Measurements from ENCODE around the gene MSRB3. TPM values are rescaled to one million over a fixed set of nuclear protein-coding genes. Genes with fewer than 3 reads are reported as not detected.

The MSRB3 gene
- total RNA-seq, 1 experiment from 2014 or later = 1.8 TPM

GRCh38 chr12:65384240-65384639, 105.8 kb downstream of the MSRB3 start:
- no peak for ATAC-seq
- no peak overlapping the region for H3K27ac Mint-ChIP-seq
- DNase-seq (ENCODE audit: low spot score) = no peak
- TF ChIP-seq OVOL2 (CRISPR knock-in tag; IDR thresholded peaks at IDR 0.05; ENCODE audit: borderline replicate concordance) (no peak), ZNF671 (CRISPR knock-in tag; IDR thresholded peaks at IDR 0.05) (no peak), IRF2 (CRISPR knock-in tag; IDR thresholded peaks at IDR 0.05; ENCODE audit: borderline replicate concordance, low read depth) (no peak), ZNF512 (CRISPR knock-in tag; IDR thresholded peaks at IDR 0.05; ENCODE audit: borderline replicate concordance) (no peak), IRF1 (CRISPR knock-in tag; IDR thresholded peaks at IDR 0.05) (no peak), E2F4 (CRISPR knock-in tag; IDR thresholded peaks at IDR 0.05; ENCODE audit: borderline replicate concordance, low read depth) (no peak), HMGA2 (CRISPR knock-in tag; IDR thresholded peaks at IDR 0.05) (no peak)
- H3K4me3 Mint-ChIP-seq = no peak overlapping the region
- ChIA-PET POLR2A (no interaction called here), CTCF (no interaction called here)
- H3K9me3 Mint-ChIP-seq = no peaks in the 10 kb centered on the region
- H3K36me3 Mint-ChIP-seq = no peaks in the 10 kb centered on the region
- no peaks in the 10 kb centered on the region for H3K27me3 Mint-ChIP-seq (ENCODE audit: low read depth)
- H3K4me1 Mint-ChIP-seq = no peaks in the 10 kb centered on the region

GRCh38 chr12:65387396-65387795, 108.9 kb downstream of the MSRB3 start:
- CTCF ChIA-PET = interaction anchor here (0.6 kb wide), 1 partner anchor 192 kb away, joined by 3 read pairs; no protein-coding TSS in a partner anchor

More at GRCh38 chr12:65387396-65387795, 108.9 kb downstream of the MSRB3 start:
- H3K27ac Mint-ChIP-seq = no peak overlapping the region
- TF ChIP-seq E2F1 (CRISPR knock-in tag; IDR thresholded peaks at IDR 0.05) = no peak
- TF ChIP-seq TCF7 (CRISPR knock-in tag; IDR thresholded peaks at IDR 0.05; ENCODE audit: low read depth) = no peak
- no peak for TF ChIP-seq ETV6 (CRISPR knock-in tag; IDR thresholded peaks at IDR 0.05)
- TF ChIP-seq RORB (CRISPR knock-in tag; IDR thresholded peaks at IDR 0.05) = no peak
- no peak for TF ChIP-seq ERG (CRISPR knock-in tag; IDR thresholded peaks at IDR 0.05)
- no peak for TF ChIP-seq JAZF1 (CRISPR knock-in tag; IDR thresholded peaks at IDR 0.05)
- TF ChIP-seq HMGXB4 (CRISPR knock-in tag; IDR thresholded peaks at IDR 0.05) = no peak
- TF ChIP-seq CREM (CRISPR knock-in tag; IDR thresholded peaks at IDR 0.05) = no peak
- no peak for TF ChIP-seq CTCF (IDR thresholded peaks at IDR 0.05)
- no peak overlapping the region for H3K4me3 Mint-ChIP-seq
- H3K36me3 Mint-ChIP-seq = no peaks in the 10 kb centered on the region
- POLR2A ChIA-PET = no interaction called here
- no peaks in the 10 kb centered on the region for H3K9me3 Mint-ChIP-seq
- no peaks in the 10 kb centered on the region for H3K4me1 Mint-ChIP-seq
- DNase-seq (ENCODE audit: low spot score) = no peak
- H3K27me3 Mint-ChIP-seq (ENCODE audit: low read depth) = no peaks in the 10 kb centered on the region
- ATAC-seq = no peak
